ENCODE measurements around the gene RHBDD3.

DNA sequence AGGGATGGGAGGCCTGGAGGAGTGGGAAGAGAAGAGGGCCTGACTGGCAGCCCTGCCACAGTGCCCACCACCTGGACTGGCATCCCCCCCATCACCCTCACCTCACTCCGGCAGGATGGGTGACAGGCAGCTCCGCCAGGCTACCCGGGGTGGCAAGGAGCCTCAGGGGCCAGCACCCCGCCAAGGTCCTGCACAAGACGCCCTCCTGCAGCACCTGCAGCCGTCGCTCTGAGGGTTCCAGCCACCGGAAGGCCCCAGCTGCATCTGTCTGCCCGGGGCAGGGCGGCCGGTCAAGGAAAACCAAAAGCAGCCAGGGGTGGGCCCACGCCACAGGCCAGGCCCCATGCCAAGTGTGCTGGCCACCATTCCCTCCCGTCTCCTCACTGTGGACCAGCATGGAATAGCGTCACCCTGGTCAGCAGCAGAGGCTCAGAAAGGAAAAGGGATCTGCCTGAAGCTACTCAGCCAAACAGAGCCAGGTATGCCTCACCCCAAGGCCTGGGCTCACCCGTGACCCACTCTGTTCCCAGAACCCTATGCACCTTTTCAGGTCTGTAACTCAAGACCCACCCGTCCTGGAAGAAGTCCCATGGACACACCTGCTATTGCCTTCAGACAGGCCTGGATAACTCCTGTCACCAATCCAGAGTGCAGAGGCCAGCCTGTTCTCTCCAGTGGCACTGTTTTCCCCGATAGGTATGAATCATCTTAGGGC is 7.0 kb downstream of the RHBDD3 start:
- peak; percentile 36; the same call in 1 of the 2 replicates for TF ChIP-seq POLR2AphosphoS5 (IDR thresholded peaks at IDR 0.05; ENCODE audit: low read depth, low read length)
- TF ChIP-seq POLR2A (IDR thresholded peaks at IDR 0.05; ENCODE audit: low read depth, low read length): no peak
- no peak for TF ChIP-seq TAF1 (IDR thresholded peaks at IDR 0.05; ENCODE audit: borderline replicate concordance, low read depth, low read length)
